Body of pancreas (tissue), 4 donors: ENCODE measurements around the gene RIC3.

ENCODE experiments used
- CTCF ChIP-seq, 7 experiments: fragments of 450-650 bp in 4 of 7; fragments of 200-600 bp in 3 of 7; sonication (generic) in 3 of 7; IDR thresholded peaks; one replicate each; pipeline ENCODE4 v1.5.1; 2016 to 2019; ENCODE audit warnings: antibody characterized with exemption in 7 of 7
- POLR2A ChIP-seq, 3 donors: fragments of 450-650 bp; IDR thresholded peaks; one replicate each; pipeline ENCODE4 v1.6.1; 2016; ENCODE audit warnings: antibody characterized with exemption in 3 of 3, mild to moderate bottlenecking in 2 of 3

GRCh38 chr11:8071616-8072581 is 96.9 kb downstream of the RIC3 start:
- TF ChIP-seq CTCF (IDR thresholded peaks at IDR 0.05) (no peak), POLR2A (IDR thresholded peaks at IDR 0.05) (no peak)
